Frontal cortex (tissue), 4 donors: Measurements from ENCODE around the gene RACK1. TPM values are rescaled to one million over a fixed set of nuclear protein-coding genes. Genes with fewer than 3 reads are reported as not detected.
"Not testable (repeated sequence)": the region's sequence is repeated elsewhere in the genome, so short reads cannot be mapped to it uniquely, and the experiment has no call there.

ENCODE experiments used
- DNase-seq, 2 donors: peaks; one replicate each; pipeline ENCODE4 v3.0.0; 2012; ENCODE audit warnings: low spot score in 2 of 2
- FAIRE-seq: peaks from 2 replicates; lab custom pipeline; 2012; peaks lifted over from hg19 to GRCh38; lab: Jason Lieb, UNC
- total RNA-seq: library from RNA; depleted of rRNA; stranded (reverse); fragments of >200 nt; gene quantifications from one replicate; pipeline ENCODE4 v1.2.3, GENCODE V29; 2014
- donor health status: control.
- donor health status: control.
- donor health status: control.

The RACK1 gene
- total RNA-seq, 1 donor from 2014 or later, result 3,351 TPM

DNA sequence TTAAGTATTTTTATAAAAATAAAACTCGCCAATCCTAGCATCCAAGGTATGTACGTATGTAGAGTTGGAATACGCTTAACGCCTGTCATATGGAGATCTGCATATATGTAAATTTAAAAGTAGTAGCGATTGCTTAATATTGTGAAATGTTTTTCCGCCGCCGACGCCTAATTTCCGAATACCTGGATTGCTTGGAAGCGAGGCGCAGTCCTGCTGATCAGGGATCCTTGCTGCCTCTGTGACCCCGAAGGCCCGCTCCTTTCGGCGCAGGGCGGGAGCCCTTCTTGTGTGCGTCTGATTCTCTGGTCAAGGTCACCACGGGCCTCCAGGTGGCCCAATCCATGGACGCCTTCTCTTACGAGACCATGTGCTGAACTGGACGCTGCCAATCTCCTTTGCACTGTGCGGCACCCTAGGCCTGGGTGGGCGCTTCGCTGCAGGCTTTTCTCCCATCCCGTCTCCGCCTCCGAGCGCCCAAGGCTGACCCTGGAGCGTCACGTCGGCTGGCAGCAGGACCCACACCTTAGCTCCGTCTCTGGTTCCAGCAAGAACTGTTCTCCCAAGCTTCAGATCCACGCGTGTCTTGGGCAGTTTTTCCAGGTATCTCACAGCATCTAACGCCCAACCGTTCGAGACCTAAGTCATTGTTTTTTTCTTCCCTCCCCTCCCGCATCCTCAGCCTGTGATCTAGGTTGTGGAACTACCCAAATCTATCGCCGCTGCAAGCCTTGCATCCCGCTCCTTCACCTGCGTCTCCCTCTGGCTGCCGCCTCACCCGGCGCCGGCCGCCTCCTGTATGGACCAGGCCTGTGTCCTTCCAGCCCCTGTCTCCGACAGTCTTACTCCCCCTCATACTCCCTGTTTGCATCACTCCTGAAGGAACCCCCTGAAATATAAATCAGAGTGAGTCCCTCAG, 24.2 kb downstream of the RACK1 start:
- no peak for DNase-seq
- no peak for FAIRE-seq

- FAIRE-seq (no peak), DNase-seq (no peak)
These were observed 24.9 kb downstream of the RACK1 start for GRCh38 chr5:181218795-181219124.

GRCh38 chr5:181217803-181218062, 26.0 kb downstream of the RACK1 start:
- FAIRE-seq (no peak), DNase-seq (no peak)

GRCh38 chr5:181217111-181217802, 26.4 kb downstream of the RACK1 start:
- no peak for FAIRE-seq
- DNase-seq, result no peak

- DNase-seq (no peak), FAIRE-seq (no peak)
These were observed 27.4 kb downstream of the RACK1 start for GRCh38 chr5:181215997-181216989.

GRCh38 chr5:181214249-181214648, 29.5 kb downstream of the RACK1 start:
- not testable (repeated sequence) for DNase-seq, FAIRE-seq

DNA sequence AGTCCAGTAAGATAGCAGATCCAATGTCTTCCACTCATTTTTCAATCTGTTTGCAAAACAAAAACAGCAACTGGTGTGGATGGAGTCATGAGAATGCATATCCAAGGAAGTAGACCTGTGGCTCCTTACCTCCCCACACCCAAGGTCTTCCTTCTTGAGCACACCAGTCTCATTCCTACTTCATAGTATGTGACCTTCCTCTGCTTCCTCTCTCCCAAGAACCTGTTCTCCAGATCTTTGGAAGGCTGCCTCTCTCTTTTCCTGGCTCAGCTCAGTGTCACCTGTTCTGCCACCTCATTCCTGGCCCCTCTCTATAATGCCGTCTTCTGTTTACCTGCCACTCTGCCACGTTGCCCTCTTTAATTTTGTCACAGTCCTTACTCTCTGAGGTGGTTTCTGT, 30.8 kb downstream of the RACK1 start:
- FAIRE-seq (no peak), DNase-seq (no peak)

DNA sequence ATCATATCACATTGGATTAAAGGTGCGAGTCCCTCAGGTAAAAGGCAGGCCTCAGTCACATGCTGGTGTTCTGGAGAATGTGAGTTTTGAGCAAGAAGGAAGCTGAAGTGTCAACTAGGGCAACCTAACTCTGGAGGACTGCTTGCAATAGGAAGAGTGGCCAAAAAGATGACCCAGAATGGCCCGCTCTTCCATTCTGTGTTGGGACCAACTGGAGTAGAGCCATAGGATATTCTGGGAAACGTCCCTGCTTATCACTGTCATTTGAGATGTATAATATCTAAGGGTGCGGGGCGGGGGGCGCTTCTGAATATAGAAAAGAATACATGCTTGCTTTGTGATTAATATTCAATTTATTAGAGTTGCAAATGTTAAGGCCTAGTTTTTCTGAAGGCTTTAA, 31.6 kb downstream of the RACK1 start:
- FAIRE-seq (no peak), DNase-seq (no peak)

- DNase-seq, result no peak
These were observed 32.5 kb downstream of the RACK1 start for GRCh38 chr5:181211208-181211607.

GRCh38 chr5:181210698-181211097, 33.0 kb downstream of the RACK1 start:
- FAIRE-seq, DNase-seq: not testable (repeated sequence)

More at GRCh38 chr5:181211208-181211607, 32.5 kb downstream of the RACK1 start:
- no peak for FAIRE-seq

GRCh38 chr5:181210148-181210547, 33.6 kb downstream of the RACK1 start:
- not testable (repeated sequence) for FAIRE-seq, DNase-seq

DNA sequence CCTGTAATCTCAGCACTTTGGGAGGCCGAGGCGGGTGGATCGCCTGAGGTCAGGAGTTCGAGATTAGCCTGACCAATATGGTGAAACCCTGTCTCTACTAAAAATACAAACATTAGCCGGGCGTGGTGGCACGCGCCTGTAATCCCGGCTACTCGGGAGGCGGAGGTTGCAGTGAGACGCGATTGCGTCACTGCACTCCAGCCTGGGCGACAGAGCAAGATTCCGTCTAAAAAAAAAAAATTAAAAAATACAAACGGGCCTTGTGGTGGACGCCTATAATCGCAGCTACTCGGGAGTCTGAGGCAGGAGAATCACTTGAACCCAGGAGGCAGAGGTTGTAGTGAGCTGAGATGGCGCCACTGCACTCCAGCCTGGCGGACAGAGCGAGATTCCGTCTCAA, 34.7 kb downstream of the RACK1 start:
- not testable (repeated sequence) for FAIRE-seq

DNA sequence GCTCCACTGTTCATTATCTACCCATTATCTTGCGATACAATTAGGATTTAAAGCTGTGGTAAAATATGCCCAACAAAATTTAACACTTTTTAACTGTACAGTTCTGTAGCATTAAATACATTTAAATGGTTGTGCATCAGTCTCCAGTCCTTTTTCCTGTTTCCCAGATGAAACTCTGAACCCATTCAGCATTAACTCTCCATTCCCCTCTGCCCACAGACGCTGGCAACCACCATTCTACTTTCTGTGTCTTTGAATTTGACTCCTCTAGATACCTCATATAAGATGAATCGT, 35.8 kb downstream of the RACK1 start:
- FAIRE-seq (no peak), DNase-seq (no peak)

More for the DNA sequence above, 34.7 kb downstream of the RACK1 start:
- DNase-seq, result not testable (repeated sequence)

- DNase-seq, result no peak
- no peak for FAIRE-seq
These were observed 36.3 kb downstream of the RACK1 start for GRCh38 chr5:181207214-181207959.

DNA sequence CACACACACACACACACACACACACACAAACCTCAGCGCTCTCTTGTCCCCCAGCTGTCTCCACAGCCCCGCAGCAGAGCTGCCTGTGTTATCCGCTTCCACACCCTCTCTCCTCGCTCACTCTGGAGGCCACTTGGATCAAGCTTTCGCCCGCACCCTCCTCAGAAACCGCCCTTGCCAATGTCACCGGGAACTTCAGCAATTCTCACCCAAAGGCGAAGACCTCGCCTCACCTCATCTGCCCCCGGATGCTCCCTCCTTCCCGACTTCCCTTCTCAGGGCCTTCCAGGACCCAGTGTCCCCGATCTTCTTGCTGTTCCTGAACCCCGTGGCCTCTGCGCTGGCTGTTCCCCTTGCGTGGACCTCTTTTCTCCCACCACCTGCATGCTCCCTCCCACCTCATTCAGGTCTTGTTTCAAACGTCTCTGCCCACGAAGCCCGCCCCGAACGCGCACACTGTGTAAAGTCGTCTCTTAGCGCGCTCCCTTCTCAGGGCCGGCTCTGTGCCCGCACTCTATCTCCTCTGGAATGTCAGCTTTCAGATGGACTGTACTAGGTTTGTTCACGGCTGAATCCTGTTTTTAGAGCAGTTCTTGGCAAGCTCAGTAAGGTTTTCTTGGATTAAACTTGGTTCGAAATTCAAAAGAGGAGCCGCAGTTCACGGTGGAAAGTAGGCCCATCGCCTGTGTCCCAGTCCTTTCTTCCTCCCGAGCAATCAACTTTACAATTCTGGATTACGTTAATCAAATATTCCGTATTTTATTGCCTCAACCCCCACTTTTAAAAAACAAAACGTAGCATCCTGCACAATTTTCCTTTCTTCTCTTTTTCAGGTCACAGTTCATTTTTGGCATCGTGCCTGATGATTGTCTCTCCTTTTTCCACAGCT, 37.7 kb downstream of the RACK1 start:
- FAIRE-seq (no peak), DNase-seq (no peak)

DNA sequence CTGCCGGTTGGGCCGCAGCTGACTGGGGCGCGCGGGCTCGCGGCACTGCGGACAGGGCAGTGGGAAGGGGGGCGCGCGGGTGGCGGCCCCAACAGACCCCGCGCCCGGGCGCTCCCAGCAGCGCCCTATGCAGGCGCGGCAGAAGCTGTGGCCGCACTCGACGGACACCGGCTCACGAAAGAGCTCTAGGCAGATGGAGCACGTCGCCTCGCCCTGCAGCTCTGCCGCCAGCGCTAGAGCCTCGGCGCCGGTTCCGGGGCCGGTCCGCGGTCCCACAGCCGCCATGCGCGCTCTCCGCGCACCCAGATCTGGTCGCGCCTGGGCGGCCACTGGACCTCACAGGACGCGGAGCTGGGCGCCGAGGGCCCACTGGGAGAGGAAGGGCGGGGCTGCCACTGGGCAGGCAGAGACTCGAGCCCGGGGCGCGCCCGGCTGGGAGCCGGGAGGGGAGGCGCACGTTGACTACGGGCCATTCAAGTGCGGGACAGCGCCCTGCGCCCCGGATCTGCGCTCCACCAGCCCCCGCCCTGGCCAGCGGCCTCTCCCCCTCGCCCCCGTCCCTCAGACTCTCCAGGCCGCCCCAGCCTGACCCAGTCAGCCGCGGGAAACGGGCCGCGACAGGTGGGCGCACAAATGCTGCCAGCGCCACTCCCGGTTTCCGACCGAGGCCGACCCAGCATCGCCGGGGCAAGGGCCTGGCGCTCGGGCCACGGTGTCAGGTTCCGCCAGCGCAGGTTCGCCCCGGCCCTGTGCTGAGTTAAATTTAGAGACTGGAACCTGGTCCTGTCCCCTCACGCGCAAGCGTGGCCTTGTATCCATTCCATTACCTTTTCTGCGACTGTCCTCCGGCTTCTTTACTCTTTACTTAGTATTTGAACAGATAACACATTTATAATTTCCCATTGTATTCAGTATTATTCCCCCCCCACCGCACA, 38.6 kb downstream of the RACK1 start, which contains the start of gene TRIM7:
Gene TRIM7 (minus strand): TSS at position 371 of the 935 bp plus-strand sequence. CDS start 86 bp downstream, at position 285.
- FAIRE-seq (no peak), DNase-seq (no peak)

- DNase-seq (no peak), FAIRE-seq (no peak)
These were observed 39.4 kb downstream of the RACK1 start for GRCh38 chr5:181204113-181204825.
